ENCODE measurements around the gene FILIP1. TPM values are rescaled to one million over a fixed set of nuclear protein-coding genes. Genes with fewer than 3 reads are reported as not detected.

The FILIP1 gene
- total RNA-seq, 1 experiment from 2014 or later = 0.15 TPM

- H3K9me3 ChIP-seq (ENCODE audit: low read length) = no peaks in the 10 kb centered on the region
- 0 out of 2 replicates have a peak overlapping the region, but pooled peaks have one; percentile 50 for H2AFZ ChIP-seq (ENCODE audit: low read length)
Measured at GRCh38 chr6:75501756-75502155, 8.2 kb upstream of the FILIP1 start.

DNA sequence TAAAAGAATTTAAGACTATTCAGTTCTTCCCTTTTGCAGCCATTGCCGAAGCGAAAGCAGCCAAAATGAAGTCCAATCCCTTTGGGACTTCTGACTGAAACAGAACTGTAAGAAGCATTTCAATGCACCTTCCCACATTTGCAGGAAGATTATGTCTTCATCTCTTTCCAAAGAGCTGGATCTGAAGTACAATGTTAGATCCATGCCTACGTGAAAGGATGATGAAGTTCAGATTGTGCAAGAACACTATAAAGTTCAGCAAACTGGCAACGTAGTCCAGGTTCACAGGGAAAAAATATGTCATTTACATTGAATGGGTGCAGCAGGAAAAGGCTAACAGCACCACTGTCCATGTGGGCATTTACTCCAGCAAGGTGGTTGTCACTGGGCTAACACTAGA, 6.0 kb upstream of the FILIP1 start:
- Histone ChIP-seq H3K9ac (ENCODE audit: low read length) (no peak overlapping the region), H3K27me3 (ENCODE audit: low read length) (no peaks in the 10 kb centered on the region), H3K9me3 (ENCODE audit: low read length) (no peaks in the 10 kb centered on the region), H4K20me1 (ENCODE audit: insufficient read depth, low read depth, low read length) (no peaks in the 10 kb centered on the region), H3K4me2 (ENCODE audit: low read depth, low read length, poor library complexity, severe bottlenecking) (no peak overlapping the region), H3K9me2 (replicated peaks; ENCODE audit: insufficient read depth, low read length) (no peaks in the 10 kb centered on the region), H3K79me2 (ENCODE audit: low read length) (no peaks in the 10 kb centered on the region), H3K4me3 (ENCODE audit: low read length) (no peak overlapping the region), H2AFZ (ENCODE audit: low read length) (no peak overlapping the region), H3K27ac (ENCODE audit: low read length) (no peak overlapping the region), H3K36me3 (ENCODE audit: insufficient read depth, low read length) (no peaks in the 10 kb centered on the region), H3K4me1 (ENCODE audit: low read length) (peaks cover 3% of the 10 kb centered on the region; the same call in 1 of the 2 replicates)
- DNase-seq = no peak

More at GRCh38 chr6:75501756-75502155, 8.2 kb upstream of the FILIP1 start:
- Histone ChIP-seq H3K36me3 (ENCODE audit: insufficient read depth, low read length) (no peaks in the 10 kb centered on the region), H3K9ac (ENCODE audit: low read length) (no peak overlapping the region), H3K4me2 (ENCODE audit: low read depth, low read length, poor library complexity, severe bottlenecking) (no peak overlapping the region), H4K20me1 (ENCODE audit: insufficient read depth, low read depth, low read length) (no peaks in the 10 kb centered on the region), H3K9me2 (replicated peaks; ENCODE audit: insufficient read depth, low read length) (no peaks in the 10 kb centered on the region), H3K79me2 (ENCODE audit: low read length) (no peaks in the 10 kb centered on the region), H3K4me1 (ENCODE audit: low read length) (no peaks in the 10 kb centered on the region), H3K4me3 (ENCODE audit: low read length) (no peak overlapping the region), H3K27ac (ENCODE audit: low read length) (no peak overlapping the region), H3K27me3 (ENCODE audit: low read length) (no peaks in the 10 kb centered on the region)
- no peak for DNase-seq

DNA sequence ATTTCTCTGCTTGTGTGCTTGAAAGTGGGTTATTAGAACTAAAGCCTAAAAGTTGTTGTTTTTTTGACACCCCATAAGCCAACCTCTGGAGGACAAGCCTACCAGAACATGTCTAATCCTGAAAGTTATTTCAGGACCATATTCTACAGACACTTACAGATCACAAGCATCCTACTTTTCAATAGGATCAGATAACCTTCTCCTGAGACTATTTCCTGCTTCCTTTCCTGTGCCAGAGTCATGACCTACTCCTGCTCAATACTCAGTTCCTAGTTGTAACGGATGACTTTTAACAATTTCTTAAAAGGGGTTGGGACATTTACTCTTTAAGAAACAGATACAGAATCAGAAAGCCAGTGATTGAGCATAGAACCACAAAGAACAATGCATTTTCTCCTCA, 5.3 kb upstream of the FILIP1 start:
- Histone ChIP-seq H4K20me1 (ENCODE audit: insufficient read depth, low read depth, low read length) (no peaks in the 10 kb centered on the region), H3K9ac (ENCODE audit: low read length) (no peak overlapping the region), H3K36me3 (ENCODE audit: insufficient read depth, low read length) (no peaks in the 10 kb centered on the region), H3K4me1 (ENCODE audit: low read length) (peaks cover 3% of the 10 kb centered on the region; the same call in 1 of the 2 replicates), H3K27me3 (ENCODE audit: low read length) (no peaks in the 10 kb centered on the region), H3K4me2 (ENCODE audit: low read depth, low read length, poor library complexity, severe bottlenecking) (no peak overlapping the region), H3K4me3 (ENCODE audit: low read length) (no peak overlapping the region), H3K9me3 (ENCODE audit: low read length) (no peaks in the 10 kb centered on the region), H3K27ac (ENCODE audit: low read length) (no peak overlapping the region), H3K79me2 (ENCODE audit: low read length) (no peaks in the 10 kb centered on the region), H3K9me2 (replicated peaks; ENCODE audit: insufficient read depth, low read length) (no peaks in the 10 kb centered on the region), H2AFZ (ENCODE audit: low read length) (no peak overlapping the region)
- no peak for DNase-seq

DNA sequence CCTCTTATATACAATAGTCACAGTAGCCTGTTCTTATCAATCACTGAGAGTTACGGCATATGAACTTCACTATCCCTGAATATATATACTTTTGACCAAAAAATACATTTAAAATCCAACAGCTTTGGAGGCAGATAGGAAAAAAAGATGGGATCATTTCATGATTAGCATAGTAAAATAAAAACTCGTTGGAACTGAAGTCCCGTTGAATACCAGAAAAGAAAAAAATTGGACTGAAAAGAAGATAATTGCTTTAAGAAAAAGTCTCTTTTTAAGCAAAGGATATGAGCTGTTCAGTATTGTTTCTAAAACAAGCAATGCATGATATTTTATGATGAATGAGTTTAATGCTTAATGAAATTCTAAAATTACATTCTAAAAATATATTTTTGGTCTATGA, 4.4 kb upstream of the FILIP1 start:
- no peaks in the 10 kb centered on the region for H3K27me3 ChIP-seq (ENCODE audit: low read length)
- no peaks in the 10 kb centered on the region for H3K9me2 ChIP-seq (replicated peaks; ENCODE audit: insufficient read depth, low read length)
- H2AFZ ChIP-seq (ENCODE audit: low read length) = no peak overlapping the region
- H3K27ac ChIP-seq (ENCODE audit: low read length) = no peak overlapping the region
- H4K20me1 ChIP-seq (ENCODE audit: insufficient read depth, low read depth, low read length) = no peaks in the 10 kb centered on the region
- no peaks in the 10 kb centered on the region for H3K79me2 ChIP-seq (ENCODE audit: low read length)
- H3K4me1 ChIP-seq (ENCODE audit: low read length) = peaks cover 3% of the 10 kb centered on the region; the same call in 1 of the 2 replicates
- no peak overlapping the region for H3K4me2 ChIP-seq (ENCODE audit: low read depth, low read length, poor library complexity, severe bottlenecking)
- DNase-seq = no peak
- H3K4me3 ChIP-seq (ENCODE audit: low read length) = no peak overlapping the region
- H3K9ac ChIP-seq (ENCODE audit: low read length) = no peak overlapping the region
- H3K36me3 ChIP-seq (ENCODE audit: insufficient read depth, low read length) = no peaks in the 10 kb centered on the region
- H3K9me3 ChIP-seq (ENCODE audit: low read length) = no peaks in the 10 kb centered on the region

GRCh38 chr6:75495011-75495410, 1.4 kb upstream of the FILIP1 start:
- H3K79me2 ChIP-seq (ENCODE audit: low read length) = no peaks in the 10 kb centered on the region
- no peaks in the 10 kb centered on the region for H3K9me2 ChIP-seq (replicated peaks; ENCODE audit: insufficient read depth, low read length)
- no peak for DNase-seq
- H4K20me1 ChIP-seq (ENCODE audit: insufficient read depth, low read depth, low read length) = no peaks in the 10 kb centered on the region
- no peak overlapping the region for H3K4me2 ChIP-seq (ENCODE audit: low read depth, low read length, poor library complexity, severe bottlenecking)
- no peak overlapping the region for H3K9ac ChIP-seq (ENCODE audit: low read length)
- peaks cover 3% of the 10 kb centered on the region; the same call in 1 of the 2 replicates for H3K4me1 ChIP-seq (ENCODE audit: low read length)
- H3K36me3 ChIP-seq (ENCODE audit: insufficient read depth, low read length) = no peaks in the 10 kb centered on the region
- H3K4me3 ChIP-seq (ENCODE audit: low read length) = no peak overlapping the region
- no peaks in the 10 kb centered on the region for H3K27me3 ChIP-seq (ENCODE audit: low read length)
- H3K27ac ChIP-seq (ENCODE audit: low read length) = no peak overlapping the region
- no peaks in the 10 kb centered on the region for H3K9me3 ChIP-seq (ENCODE audit: low read length)
- H2AFZ ChIP-seq (ENCODE audit: low read length) = no peak overlapping the region

DNA sequence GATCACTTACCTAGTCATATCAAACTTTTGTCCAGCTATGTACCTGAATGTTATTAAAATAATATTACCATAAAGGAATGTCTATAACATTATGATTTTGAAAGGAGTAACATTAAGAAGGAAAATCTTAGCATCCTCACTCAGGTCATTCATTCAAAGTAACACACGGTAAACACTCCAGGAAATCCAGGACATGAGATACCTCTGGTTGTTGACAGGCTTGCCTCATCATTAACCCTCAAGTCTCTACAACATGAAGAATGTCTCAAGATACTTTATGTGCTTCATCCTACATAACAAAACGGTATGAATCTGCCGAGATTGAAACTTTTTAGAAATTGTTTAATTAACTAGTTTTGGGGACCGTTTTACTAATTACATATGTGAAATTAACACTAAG, 690 bp upstream of the FILIP1 start:
- H3K27me3 ChIP-seq (ENCODE audit: low read length) = no peaks in the 10 kb centered on the region
- H3K36me3 ChIP-seq (ENCODE audit: insufficient read depth, low read length) = no peaks in the 10 kb centered on the region
- no peaks in the 10 kb centered on the region for H3K9me2 ChIP-seq (replicated peaks; ENCODE audit: insufficient read depth, low read length)
- no peak overlapping the region for H2AFZ ChIP-seq (ENCODE audit: low read length)
- H4K20me1 ChIP-seq (ENCODE audit: insufficient read depth, low read depth, low read length) = no peaks in the 10 kb centered on the region
- no peaks in the 10 kb centered on the region for H3K79me2 ChIP-seq (ENCODE audit: low read length)
- no peak overlapping the region for H3K27ac ChIP-seq (ENCODE audit: low read length)
- no peak overlapping the region for H3K4me2 ChIP-seq (ENCODE audit: low read depth, low read length, poor library complexity, severe bottlenecking)
- H3K4me3 ChIP-seq (ENCODE audit: low read length) = no peak overlapping the region
- DNase-seq = no peak
- no peak overlapping the region for H3K9ac ChIP-seq (ENCODE audit: low read length)
- no peaks in the 10 kb centered on the region for H3K9me3 ChIP-seq (ENCODE audit: low read length)
- peaks cover 3% of the 10 kb centered on the region; the same call in 1 of the 2 replicates for H3K4me1 ChIP-seq (ENCODE audit: low read length)

DNA sequence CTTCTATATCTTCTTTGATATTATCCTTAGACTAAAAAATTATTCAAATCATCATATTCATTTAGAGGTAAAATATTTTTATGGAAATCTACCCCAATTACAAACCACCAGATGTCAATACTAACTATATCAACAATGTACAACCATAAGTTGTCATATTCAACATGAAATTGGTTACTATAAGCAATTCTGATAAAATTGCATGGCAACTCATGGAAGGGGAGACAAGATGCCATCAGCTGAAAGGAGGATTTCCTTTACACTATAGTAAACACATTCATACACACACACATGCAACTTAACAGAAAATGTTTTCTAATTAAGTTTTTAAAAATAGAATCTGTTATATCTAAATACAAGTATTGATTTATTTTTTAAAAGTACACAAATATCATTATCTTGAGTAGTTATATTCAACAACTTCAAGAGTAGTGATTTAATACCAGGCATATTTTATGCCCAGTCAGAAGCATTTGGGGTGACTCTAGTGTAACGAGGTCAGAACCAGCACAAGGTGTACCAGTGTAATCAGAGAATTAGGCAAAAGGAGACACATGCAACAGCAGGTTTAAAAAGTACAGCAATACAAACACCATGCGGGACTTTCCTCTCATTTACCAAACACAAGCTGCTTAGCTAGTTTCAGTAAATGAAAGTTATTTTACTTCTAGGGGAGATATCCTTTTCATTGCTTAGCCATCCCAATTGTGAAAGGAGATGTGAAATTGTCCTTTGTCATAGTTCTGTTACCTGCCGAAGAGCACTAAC, 1.0 kb downstream of the FILIP1 start:
- Histone ChIP-seq H3K4me3 (ENCODE audit: low read length) (no peak overlapping the region), H3K4me1 (ENCODE audit: low read length) (peaks cover 3% of the 10 kb centered on the region; the same call in 1 of the 2 replicates), H4K20me1 (ENCODE audit: insufficient read depth, low read depth, low read length) (no peaks in the 10 kb centered on the region), H3K36me3 (ENCODE audit: insufficient read depth, low read length) (no peaks in the 10 kb centered on the region), H3K9me3 (ENCODE audit: low read length) (no peaks in the 10 kb centered on the region), H3K79me2 (ENCODE audit: low read length) (no peaks in the 10 kb centered on the region), H3K9ac (ENCODE audit: low read length) (no peak overlapping the region), H3K27ac (ENCODE audit: low read length) (no peak overlapping the region), H3K9me2 (replicated peaks; ENCODE audit: insufficient read depth, low read length) (no peaks in the 10 kb centered on the region), H3K27me3 (ENCODE audit: low read length) (no peaks in the 10 kb centered on the region), H2AFZ (ENCODE audit: low read length) (no peak overlapping the region), H3K4me2 (ENCODE audit: low read depth, low read length, poor library complexity, severe bottlenecking) (no peak overlapping the region)
- no peak for DNase-seq

- no peak overlapping the region for H3K4me2 ChIP-seq (ENCODE audit: low read depth, low read length, poor library complexity, severe bottlenecking)
- no peak for DNase-seq
- no peaks in the 10 kb centered on the region for H3K79me2 ChIP-seq (ENCODE audit: low read length)
- no peaks in the 10 kb centered on the region for H4K20me1 ChIP-seq (ENCODE audit: insufficient read depth, low read depth, low read length)
- no peaks in the 10 kb centered on the region for H3K36me3 ChIP-seq (ENCODE audit: insufficient read depth, low read length)
- H3K9ac ChIP-seq (ENCODE audit: low read length) = no peak overlapping the region
- H3K27me3 ChIP-seq (ENCODE audit: low read length) = no peaks in the 10 kb centered on the region
- no peak overlapping the region for H3K4me3 ChIP-seq (ENCODE audit: low read length)
- H2AFZ ChIP-seq (ENCODE audit: low read length) = no peak overlapping the region
- H3K9me2 ChIP-seq (replicated peaks; ENCODE audit: insufficient read depth, low read length) = no peaks in the 10 kb centered on the region
- H3K27ac ChIP-seq (ENCODE audit: low read length) = no peak overlapping the region
- no peaks in the 10 kb centered on the region for H3K9me3 ChIP-seq (ENCODE audit: low read length)
- H3K4me1 ChIP-seq (ENCODE audit: low read length) = peaks cover 2% of the 10 kb centered on the region; the same call in 1 of the 2 replicates
Measured at GRCh38 chr6:75491291-75491690, 2.3 kb downstream of the FILIP1 start.
